Sigmoid colon (tissue), 4 donors: ENCODE results near the gene PPP1R12B.
"Not testable (repeated sequence)": the region's sequence is repeated elsewhere in the genome, so short reads cannot be mapped to it uniquely, and the experiment has no call there.

Experiments used
- CTCF ChIP-seq, 4 experiments: fragments of 450-650 bp in 3 of 4; fragments of 200-600 bp in 1 of 4; IDR thresholded peaks; one replicate each; pipeline ENCODE4 v1.5.1; 2016 to 2019; ENCODE audit warnings: antibody characterized with exemption in 4 of 4, mild to moderate bottlenecking in 3 of 4, moderate library complexity in 2 of 4
- EP300 ChIP-seq, 4 donors: sonication (generic); formaldehyde crosslinking; IDR thresholded peaks; one replicate each; pipeline ENCODE4 v1.6.1; 2017; ENCODE audit warnings: antibody characterized with exemption in 4 of 4
- POLR2A ChIP-seq, 2 donors: fragments of 450-650 bp; IDR thresholded peaks; one replicate each; pipeline ENCODE4 v1.6.1; 2016; ENCODE audit warnings: antibody characterized with exemption in 2 of 2, mild to moderate bottlenecking in 2 of 2, moderate library complexity in 2 of 2
- POLR2AphosphoS5 ChIP-seq, 4 donors: sonication (generic); formaldehyde crosslinking; IDR thresholded peaks; one replicate each; pipeline ENCODE4 v1.6.1; 2017; ENCODE audit warnings: antibody characterized with exemption in 4 of 4

DNA sequence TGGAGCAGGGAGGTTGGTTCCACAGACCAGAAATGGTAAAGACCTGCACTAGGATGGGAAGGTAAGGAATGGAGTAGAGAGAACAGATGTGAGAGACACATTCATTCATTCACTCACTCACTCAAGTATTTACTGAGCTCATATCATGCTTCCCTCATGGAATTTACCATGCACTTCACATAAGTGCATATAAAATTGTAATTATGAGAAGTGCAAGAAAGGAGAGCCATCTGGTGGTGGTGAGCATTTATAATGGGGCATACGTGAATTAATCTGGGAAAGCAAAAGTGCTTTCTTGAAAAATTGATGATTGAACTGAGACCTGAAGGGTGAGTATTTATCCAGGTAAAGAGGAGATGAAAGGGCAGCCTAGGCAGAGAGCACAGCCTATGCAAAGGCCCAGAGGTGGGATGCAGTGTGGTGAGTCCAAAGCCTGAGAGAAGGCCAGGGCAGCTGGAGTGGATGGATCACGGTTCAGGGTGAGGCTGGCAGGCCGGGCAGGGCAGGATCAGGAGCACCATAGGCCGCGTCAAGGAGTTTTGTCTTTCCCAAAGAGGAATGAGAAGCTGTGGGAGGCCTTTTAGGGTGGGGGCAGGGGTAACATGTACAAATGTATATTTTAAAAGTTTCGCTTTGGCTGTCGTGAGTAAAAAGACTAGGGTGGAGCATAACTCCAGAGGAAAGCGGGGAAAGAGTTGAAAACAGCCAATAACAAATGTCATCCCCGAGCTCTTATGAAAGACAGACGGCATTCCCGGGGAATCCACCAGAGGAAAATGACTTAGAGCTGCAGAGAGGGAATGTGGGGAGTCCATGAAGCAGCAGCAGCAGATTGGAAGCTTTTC is 266.1 kb downstream of the PPP1R12B start:
- TF ChIP-seq POLR2A, CTCF, EP300, POLR2AphosphoS5 (IDR thresholded peaks at IDR 0.05): not testable (repeated sequence)
